Epidermal melanocyte (primary cell): ENCODE measurements around the gene SCN5A.

ENCODE experiments used
- DNase-seq: peaks from one replicate; pipeline ENCODE4 v3.0.0; 2011; ENCODE audit warnings: low spot score; ENCODE audit not compliant: insufficient read length

SCN5A gene

DNA sequence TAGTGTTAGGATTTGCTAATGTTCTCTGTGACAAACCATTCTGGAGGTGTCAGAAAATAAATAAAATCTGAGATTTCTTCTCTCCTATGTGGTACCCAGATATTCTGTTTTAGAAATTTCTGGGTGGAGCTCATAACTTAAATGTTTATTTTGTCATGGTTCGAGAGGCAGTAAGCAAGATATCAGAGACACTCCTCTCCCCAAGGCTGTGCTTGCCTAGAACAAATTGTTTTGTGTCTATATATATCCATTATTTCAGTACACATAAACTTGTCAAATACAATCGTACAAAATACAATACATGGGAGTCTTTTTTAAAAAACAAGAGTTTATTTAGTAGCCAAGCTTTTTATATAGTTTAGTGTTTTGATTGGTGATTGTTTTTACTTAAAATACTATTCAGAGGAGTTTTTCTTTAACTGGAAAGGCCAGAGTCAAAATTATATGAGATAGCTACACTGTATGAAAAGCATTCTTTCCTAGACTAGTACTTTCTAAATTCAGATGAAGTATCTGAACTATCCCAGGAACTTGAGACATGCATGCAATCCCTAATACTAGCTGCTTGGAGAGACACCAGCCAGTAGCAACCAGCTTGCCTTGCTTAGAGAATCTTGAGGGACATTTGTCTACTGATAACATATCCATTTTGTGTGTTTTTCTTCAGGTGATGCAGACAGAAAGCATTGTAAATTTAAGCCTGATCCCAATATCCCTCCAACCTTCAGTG, 148.6 kb downstream of the SCN5A start:
- DNase-seq, result no peak
